ENCODE data around the gene GRIN2C.

GRIN2C gene

DNA sequence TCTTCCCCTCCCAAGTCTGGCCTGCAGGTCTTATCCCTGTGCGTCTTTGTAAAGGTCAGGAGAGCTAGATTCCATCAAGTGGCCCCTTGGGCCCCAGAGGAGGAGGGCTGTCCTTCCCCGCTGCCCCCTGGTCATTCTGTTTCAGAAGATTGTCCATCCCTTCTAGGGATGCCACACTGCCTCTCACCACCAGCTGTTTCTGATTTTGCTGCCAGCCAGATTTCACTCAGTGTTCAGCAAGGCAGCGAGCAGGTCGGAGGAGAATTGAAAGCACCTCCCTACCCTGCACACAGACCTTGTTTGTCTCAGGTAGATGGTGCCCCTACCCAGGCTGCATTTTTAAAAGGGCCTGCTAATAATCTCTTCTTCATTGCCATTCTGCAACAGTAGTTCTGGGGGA is 61.9 kb downstream of the GRIN2C start:
- in situ Hi-C loops (cut with HindIII; ENCODE audit: low sequenced_read_pairs) = no loop called here
- no peak for TF ChIP-seq CTCF (IDR thresholded peaks at IDR 0.05; ENCODE audit: low read depth, low read length)
- H3K4me3 ChIP-seq (ENCODE audit: low read depth, low read length) = no peak overlapping the region
- no peak for DNase-seq (ENCODE audit: low read depth, low spot score)

DNA sequence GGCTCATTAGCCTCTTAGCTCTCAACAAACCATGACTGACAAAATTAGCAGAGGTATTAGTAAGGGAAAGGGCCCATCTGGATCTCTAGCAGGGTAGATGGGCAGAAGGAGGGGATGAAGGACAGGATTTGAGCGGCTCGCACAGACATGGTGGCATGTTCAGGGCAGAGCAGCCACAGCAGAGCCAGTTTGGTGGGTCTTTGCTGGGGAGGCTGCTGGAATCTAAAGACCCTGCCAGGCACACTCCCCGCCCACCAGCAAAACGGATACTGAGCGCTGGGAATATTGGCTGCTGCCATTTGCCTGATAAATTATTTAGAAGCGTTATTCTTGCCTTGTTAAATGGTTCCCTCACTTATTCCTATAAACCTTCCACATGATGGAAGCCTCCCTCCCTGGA is 62.8 kb downstream of the GRIN2C start:
- in situ Hi-C loops (cut with HindIII; ENCODE audit: low sequenced_read_pairs) = no loop called here
- no peak for DNase-seq (ENCODE audit: low read depth, low spot score)
- TF ChIP-seq CTCF (IDR thresholded peaks at IDR 0.05; ENCODE audit: low read depth, low read length) = no peak
- no peak overlapping the region for H3K4me3 ChIP-seq (ENCODE audit: low read depth, low read length)

DNA sequence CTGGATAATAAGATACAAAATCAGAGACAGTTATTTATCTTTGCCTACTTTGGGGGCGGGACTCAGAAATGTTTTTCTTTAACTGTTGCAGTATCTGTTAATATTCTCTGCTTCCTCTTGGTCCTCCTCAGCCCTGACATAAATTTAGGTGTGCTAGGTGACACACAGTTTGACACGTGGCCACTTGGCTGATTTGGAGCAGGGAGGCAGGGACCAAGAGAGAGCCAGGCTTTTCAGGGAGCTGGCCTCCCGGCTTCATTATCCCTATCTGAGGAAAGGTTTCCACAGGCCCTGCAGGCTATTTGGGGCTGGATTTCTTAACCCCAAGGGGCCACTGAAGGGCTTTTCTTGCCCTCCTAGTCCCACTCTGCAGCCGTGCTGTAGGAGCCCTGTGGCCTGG is 63.5 kb downstream of the GRIN2C start:
- H3K4me3 ChIP-seq (ENCODE audit: low read depth, low read length) = no peak overlapping the region
- no peak for TF ChIP-seq CTCF (IDR thresholded peaks at IDR 0.05; ENCODE audit: low read depth, low read length)
- in situ Hi-C loops (cut with HindIII; ENCODE audit: low sequenced_read_pairs) = no loop called here
- no peak for DNase-seq (ENCODE audit: low read depth, low spot score)

DNA sequence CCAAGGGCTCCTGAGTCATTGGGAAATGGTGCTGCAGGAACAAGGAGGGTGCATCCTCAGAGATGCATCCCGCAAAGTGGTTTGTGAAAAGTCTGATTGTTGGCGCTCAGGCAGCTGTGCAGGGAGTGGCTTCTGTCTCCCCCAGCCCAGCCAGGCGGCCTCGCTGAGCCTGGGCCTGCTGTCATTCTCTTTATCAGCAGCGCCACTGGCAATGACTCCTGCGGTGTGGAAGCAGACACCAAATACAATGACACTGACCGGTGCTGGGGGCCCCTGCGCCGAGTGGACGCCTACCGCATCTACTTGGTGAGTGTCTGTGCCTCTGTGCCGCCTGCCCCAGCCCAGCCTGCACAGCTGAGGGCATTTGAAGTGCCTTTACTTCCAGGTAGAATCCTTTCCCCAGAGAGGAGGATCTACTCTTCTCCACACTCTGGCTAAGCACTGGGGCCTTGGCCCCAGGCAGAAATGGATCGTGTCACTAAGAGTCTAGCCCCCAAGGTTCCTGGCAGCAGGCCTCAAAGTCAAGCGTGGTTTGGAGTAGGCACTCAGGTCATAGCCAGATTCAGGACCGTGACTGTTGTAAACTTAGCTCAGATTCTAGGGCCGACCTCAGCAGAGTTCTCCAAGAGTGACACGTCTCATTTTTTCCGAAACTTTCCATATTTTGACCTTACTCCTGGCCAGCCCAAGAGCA is 64.2 kb downstream of the GRIN2C start:
- H3K4me3 ChIP-seq (ENCODE audit: low read depth, low read length) = no peak overlapping the region
- no peak for TF ChIP-seq CTCF (IDR thresholded peaks at IDR 0.05; ENCODE audit: low read depth, low read length)
- in situ Hi-C loops (cut with HindIII; ENCODE audit: low sequenced_read_pairs) = no loop called here
- DNase-seq (ENCODE audit: low read depth, low spot score) = no peak

DNA sequence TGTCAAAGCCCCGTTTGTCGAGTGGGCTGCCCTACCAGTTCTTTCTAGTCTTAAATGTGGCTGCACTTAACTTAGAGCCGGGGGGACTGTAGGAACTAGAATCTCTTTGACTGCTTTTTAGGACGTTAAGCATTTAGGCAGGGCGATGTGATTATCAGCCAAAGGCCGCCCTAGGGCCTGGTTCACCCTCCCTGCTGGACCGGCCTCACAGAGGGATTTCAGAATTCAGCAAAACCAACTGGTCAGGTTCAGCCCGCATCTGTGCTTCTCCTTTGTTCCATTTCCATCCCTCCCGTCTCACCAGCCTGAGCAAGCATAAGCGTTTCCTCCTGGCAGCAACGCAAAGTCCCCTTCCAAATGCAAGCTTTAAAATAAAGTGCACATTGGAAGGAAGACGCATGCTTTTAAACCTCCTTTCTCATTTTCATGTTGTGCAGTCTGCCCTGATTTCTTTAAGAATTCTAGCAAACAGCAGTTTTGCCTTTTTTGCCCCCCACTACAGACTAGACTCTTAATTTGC is 67.0 kb downstream of the GRIN2C start:
- H3K4me3 ChIP-seq (ENCODE audit: low read depth, low read length) = no peak overlapping the region
- TF ChIP-seq CTCF (IDR thresholded peaks at IDR 0.05; ENCODE audit: low read depth, low read length) = no peak
- no peak for DNase-seq (ENCODE audit: low read depth, low spot score)
- in situ Hi-C loops (cut with HindIII; ENCODE audit: low sequenced_read_pairs) = no loop called here

Data from astrocyte of the spinal cord (primary cell).